ENCODE data around the gene RPL18A.

DNA sequence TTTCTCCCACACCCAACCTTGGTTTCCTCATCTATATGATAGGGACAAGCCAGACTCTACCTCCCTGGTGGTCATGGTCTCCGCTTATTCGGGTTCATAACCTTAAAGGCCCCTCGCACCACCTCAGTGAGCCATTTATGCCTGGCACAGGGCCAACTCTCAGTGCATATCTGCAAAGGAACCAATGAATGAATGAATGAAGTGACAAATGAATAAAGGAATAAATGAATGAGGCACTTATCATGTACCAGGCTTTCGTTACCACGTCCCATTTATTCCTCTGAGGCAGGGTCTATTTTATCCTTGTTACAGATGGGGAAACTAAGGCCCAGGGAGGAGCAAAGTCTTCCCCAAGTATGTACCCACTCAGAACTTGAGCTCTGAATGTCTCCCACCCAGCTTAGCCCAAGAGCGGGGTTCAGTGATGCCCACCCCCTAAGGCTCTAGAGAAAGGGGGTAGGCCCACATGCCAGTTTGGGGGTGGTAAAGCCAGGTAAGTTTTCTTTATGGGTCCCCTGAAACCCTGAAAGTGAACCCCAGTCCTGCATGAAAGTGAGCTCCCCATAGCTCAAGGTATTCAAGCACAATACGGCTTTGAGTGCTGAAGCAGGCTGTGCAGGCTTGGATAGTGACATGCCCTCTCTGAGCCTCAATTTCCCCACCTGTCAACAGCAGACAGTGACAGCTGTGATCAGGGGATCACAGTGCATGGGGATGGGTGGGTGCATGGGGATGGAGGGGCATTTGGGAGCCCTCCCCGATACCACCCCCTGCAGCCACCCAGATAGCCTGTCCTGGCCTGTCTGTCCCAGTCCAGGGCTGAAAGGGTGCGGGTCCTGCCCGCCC lies 11.5 kb downstream of the RPL18A start:
- TF ChIP-seq POLR2A (IDR thresholded peaks at IDR 0.05; ENCODE audit: low read length) (no peak), NFE2L2 (conservative IDR thresholded peaks at IDR 0.05; ENCODE audit: low read length) (no peak), BHLHE40 (IDR thresholded peaks at IDR 0.05; ENCODE audit: low read depth, low read length) (no peak), USF2 (IDR thresholded peaks at IDR 0.05) (no peak), CBX8 (IDR thresholded peaks at IDR 0.05) (no peak), TP53 (CRISPR knock-in tag; IDR thresholded peaks at IDR 0.05) (no peak), EP300 (IDR thresholded peaks at IDR 0.05) (no peak), CHD4 (IDR thresholded peaks at IDR 0.05; ENCODE audit: borderline replicate concordance) (no peak), KDM1A (IDR thresholded peaks at IDR 0.05; ENCODE audit: low read depth) (no peak), EHMT2 (IDR thresholded peaks at IDR 0.05; ENCODE audit: low read depth) (no peak), JUN (IDR thresholded peaks at IDR 0.05) (no peak), CEBPB (IDR thresholded peaks at IDR 0.05) (no peak)
- TF ChIP-seq, protein P1, sequence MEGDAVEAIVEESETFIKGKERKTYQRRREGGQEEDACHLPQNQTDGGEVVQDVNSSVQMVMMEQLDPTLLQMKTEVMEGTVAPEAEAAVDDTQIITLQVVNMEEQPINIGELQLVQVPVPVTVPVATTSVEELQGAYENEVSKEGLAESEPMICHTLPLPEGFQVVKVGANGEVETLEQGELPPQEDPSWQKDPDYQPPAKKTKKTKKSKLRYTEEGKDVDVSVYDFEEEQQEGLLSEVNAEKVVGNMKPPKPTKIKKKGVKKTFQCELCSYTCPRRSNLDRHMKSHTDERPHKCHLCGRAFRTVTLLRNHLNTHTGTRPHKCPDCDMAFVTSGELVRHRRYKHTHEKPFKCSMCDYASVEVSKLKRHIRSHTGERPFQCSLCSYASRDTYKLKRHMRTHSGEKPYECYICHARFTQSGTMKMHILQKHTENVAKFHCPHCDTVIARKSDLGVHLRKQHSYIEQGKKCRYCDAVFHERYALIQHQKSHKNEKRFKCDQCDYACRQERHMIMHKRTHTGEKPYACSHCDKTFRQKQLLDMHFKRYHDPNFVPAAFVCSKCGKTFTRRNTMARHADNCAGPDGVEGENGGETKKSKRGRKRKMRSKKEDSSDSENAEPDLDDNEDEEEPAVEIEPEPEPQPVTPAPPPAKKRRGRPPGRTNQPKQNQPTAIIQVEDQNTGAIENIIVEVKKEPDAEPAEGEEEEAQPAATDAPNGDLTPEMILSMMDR (IDR thresholded peaks at IDR 0.05) = no peak
